ENCODE results near the gene WNT1.

Gene WNT1

GRCh38 chr12:48954061-48954460 is 24.1 kb upstream of the WNT1 start:
- Histone ChIP-seq H4K20me1 (ENCODE audit: insufficient read depth, low read length) (no peaks in the 10 kb centered on the region), H3K9me2 (ENCODE audit: low read depth, low read length) (no peaks in the 10 kb centered on the region), H3K36me3 (ENCODE audit: insufficient read depth, low read length) (peaks cover 23% of the 10 kb centered on the region; the same call in 1 of the 2 replicates), H3K27ac (ENCODE audit: low read depth, low read length, poor library complexity, severe bottlenecking) (no peak overlapping the region), H3K4me2 (ENCODE audit: low read length) (no peak overlapping the region), H3K9me3 (ENCODE audit: low read length) (no peaks in the 10 kb centered on the region), H3K79me2 (ENCODE audit: insufficient read depth, low read length) (peaks cover 18% of the 10 kb centered on the region; the same call in 1 of the 2 replicates), H2AFZ (ENCODE audit: low read length) (no peak overlapping the region), H3K4me3 (ENCODE audit: low read depth, low read length, poor library complexity, severe bottlenecking) (no peak overlapping the region), H3K4me1 (ENCODE audit: insufficient read depth, low read length, severe bottlenecking) (peaks cover 32% of the 10 kb centered on the region), H3K9ac (ENCODE audit: low read length) (no peak overlapping the region), H3K27me3 (ENCODE audit: insufficient read depth, low read length) (no peaks in the 10 kb centered on the region), H3F3A (ENCODE audit: insufficient read depth, low read length) (no peaks in the 10 kb centered on the region)
- TF ChIP-seq CTCF (IDR thresholded peaks at IDR 0.05; ENCODE audit: low read length) (no peak), EZH2 (IDR thresholded peaks at IDR 0.05; ENCODE audit: borderline replicate concordance, low read length) (no peak)

DNA sequence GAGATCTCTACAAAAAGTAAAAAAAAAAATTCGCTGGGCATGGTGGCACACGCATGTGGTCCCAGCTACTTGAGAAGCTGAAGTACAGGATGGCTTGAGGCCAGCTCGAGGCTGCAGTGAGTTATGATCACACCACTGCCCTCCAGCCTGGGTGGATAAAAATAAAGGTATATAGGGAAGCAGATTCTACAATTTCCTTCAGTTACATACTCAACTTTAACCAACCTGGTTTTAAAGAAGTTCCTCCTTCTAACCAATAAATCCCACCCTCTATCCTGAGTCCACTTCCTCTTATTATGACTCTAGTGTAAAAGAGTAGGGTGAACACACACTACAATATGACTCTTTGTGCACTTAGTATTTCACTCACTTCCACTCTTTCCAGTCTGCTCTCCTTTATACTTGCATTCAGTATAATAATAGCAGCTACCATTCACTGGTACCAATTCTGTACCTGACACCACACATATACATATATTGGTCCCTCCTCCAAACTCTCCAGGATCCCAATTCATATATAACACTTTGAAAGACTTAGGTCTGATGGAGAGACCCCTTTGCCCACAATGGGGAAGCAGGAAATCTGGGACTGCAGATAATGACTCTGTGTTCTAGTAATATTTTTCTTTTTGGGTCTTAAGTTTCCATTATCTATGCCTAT is 23.2 kb upstream of the WNT1 start:
- no peaks in the 10 kb centered on the region for H3K9me3 ChIP-seq (ENCODE audit: low read length)
- H3K4me1 ChIP-seq (ENCODE audit: insufficient read depth, low read length, severe bottlenecking) = peaks cover 32% of the 10 kb centered on the region
- no peak overlapping the region for H2AFZ ChIP-seq (ENCODE audit: low read length)
- H3K27me3 ChIP-seq (ENCODE audit: insufficient read depth, low read length) = no peaks in the 10 kb centered on the region
- H3K4me3 ChIP-seq (ENCODE audit: low read depth, low read length, poor library complexity, severe bottlenecking) = no peak overlapping the region
- peak overlapping the region; percentile 16 for H3K27ac ChIP-seq (ENCODE audit: low read depth, low read length, poor library complexity, severe bottlenecking)
- TF ChIP-seq EZH2 (IDR thresholded peaks at IDR 0.05; ENCODE audit: borderline replicate concordance, low read length) = no peak
- no peak for TF ChIP-seq CTCF (IDR thresholded peaks at IDR 0.05; ENCODE audit: low read length)
- H3K36me3 ChIP-seq (ENCODE audit: insufficient read depth, low read length) = peaks cover 23% of the 10 kb centered on the region; the same call in 1 of the 2 replicates
- H3K9me2 ChIP-seq (ENCODE audit: low read depth, low read length) = no peaks in the 10 kb centered on the region
- no peaks in the 10 kb centered on the region for H3F3A ChIP-seq (ENCODE audit: insufficient read depth, low read length)
- H3K9ac ChIP-seq (ENCODE audit: low read length) = no peak overlapping the region
- H3K4me2 ChIP-seq (ENCODE audit: low read length) = peak overlapping the region; percentile 89; the same call in 1 of the 2 replicates
- H4K20me1 ChIP-seq (ENCODE audit: insufficient read depth, low read length) = no peaks in the 10 kb centered on the region
- H3K79me2 ChIP-seq (ENCODE audit: insufficient read depth, low read length) = peaks cover 18% of the 10 kb centered on the region; the same call in 1 of the 2 replicates

- Histone ChIP-seq H3K4me1 (ENCODE audit: insufficient read depth, low read length, severe bottlenecking) (peaks cover 32% of the 10 kb centered on the region), H3K36me3 (ENCODE audit: insufficient read depth, low read length) (peaks cover 23% of the 10 kb centered on the region; the same call in 1 of the 2 replicates), H3K9ac (ENCODE audit: low read length) (peak overlapping the region; percentile 70), H2AFZ (ENCODE audit: low read length) (no peak overlapping the region), H3K9me2 (ENCODE audit: low read depth, low read length) (no peaks in the 10 kb centered on the region), H3K4me3 (ENCODE audit: low read depth, low read length, poor library complexity, severe bottlenecking) (peak overlapping the region; percentile 75), H4K20me1 (ENCODE audit: insufficient read depth, low read length) (no peaks in the 10 kb centered on the region), H3K27me3 (ENCODE audit: insufficient read depth, low read length) (no peaks in the 10 kb centered on the region), H3K27ac (ENCODE audit: low read depth, low read length, poor library complexity, severe bottlenecking) (no peak overlapping the region), H3K4me2 (ENCODE audit: low read length) (peak overlapping the region; percentile 89), H3K9me3 (ENCODE audit: low read length) (no peaks in the 10 kb centered on the region), H3K79me2 (ENCODE audit: insufficient read depth, low read length) (peaks cover 18% of the 10 kb centered on the region; the same call in 1 of the 2 replicates), H3F3A (ENCODE audit: insufficient read depth, low read length) (no peaks in the 10 kb centered on the region)
- TF ChIP-seq EZH2 (IDR thresholded peaks at IDR 0.05; ENCODE audit: borderline replicate concordance, low read length) (no peak), CTCF (IDR thresholded peaks at IDR 0.05; ENCODE audit: low read length) (peak; percentile 35; the same call in 1 of the 2 replicates)
These were observed 21.6 kb upstream of the WNT1 start for GRCh38 chr12:48956279-48957140.
